ENCODE data around the gene SHC2. TPM values are rescaled to one million over a fixed set of nuclear protein-coding genes. Genes with fewer than 3 reads are reported as not detected.
A peak's percentile ranks its signal among the peaks of the same experiment; 100 is the strongest.

Gene SHC2
- total RNA-seq, 1 donor from 2014 or later: 29.7 TPM

DNA sequence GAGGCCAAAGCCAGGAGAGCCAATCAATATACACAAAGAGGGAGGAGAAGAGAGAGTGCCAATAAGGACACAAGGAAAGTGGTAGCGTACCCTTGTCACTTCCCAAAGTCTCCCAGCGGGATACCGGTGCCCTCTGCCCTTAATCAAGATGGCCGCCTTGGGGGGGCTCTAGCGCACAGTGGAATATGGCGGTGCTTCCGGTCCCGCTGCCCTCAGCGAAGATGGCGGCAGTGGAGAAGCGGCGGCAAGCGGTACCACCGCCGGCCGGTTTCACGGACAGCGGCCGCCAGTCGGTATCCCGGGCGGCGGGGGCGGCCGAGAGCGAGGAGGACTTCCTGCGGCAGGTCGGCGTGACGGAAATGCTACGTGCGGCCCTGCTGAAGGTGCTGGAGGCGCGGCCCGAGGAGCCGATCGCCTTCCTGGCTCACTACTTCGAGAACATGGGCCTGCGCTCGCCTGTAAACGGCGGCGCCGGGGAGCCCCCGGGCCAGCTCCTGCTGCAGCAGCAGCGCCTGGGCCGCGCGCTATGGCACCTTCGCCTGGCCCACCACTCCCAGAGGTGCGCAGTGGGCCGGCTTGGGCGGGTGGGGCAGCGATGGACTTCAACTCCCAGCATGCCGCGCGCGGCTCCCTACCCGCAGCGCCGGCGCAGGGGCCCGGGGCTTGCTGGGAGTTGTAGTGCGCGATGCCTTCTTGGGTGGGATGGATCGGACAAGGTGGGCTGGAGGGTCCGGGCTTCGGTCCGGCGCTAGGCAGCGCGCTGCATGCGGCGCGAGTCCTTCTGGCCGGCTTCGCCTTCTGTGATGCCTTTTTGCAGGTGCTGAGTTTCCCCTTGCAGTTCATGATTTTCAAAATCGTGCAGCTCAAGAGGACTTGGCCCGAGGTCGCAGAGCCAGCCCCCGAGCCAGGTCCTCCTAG lies 46.7 kb upstream of the SHC2 start, which contains the start of gene TPGS1:
TPGS1 (plus strand) TSS at position 212 of the 918 bp plus-strand sequence; CDS start at position 222, 10 bp downstream.
- Mint-ChIP-seq H3K9me3 (ENCODE audit: unreplicated experiment) (peaks cover 2% of the 10 kb centered on the region), H3K27ac (ENCODE audit: unreplicated experiment) (peak within 1 kb of the TSS; percentile 99), H3K36me3 (ENCODE audit: low read depth, unreplicated experiment) (peaks cover 16% of the 10 kb centered on the region), H3K27me3 (ENCODE audit: low read depth, unreplicated experiment) (no peaks in the 10 kb centered on the region), H3K4me3 (ENCODE audit: unreplicated experiment) (peak within 1 kb of the TSS; percentile 94), H3K4me1 (ENCODE audit: low read depth, unreplicated experiment) (peaks cover 11% of the 10 kb centered on the region)
- H3K4me1 ChIP-seq (ENCODE audit: insufficient read depth, low read length): peaks cover 24% of the 10 kb centered on the region
- H2AFZ ChIP-seq (ENCODE audit: low read depth, low read length): peak within 1 kb of the TSS; percentile 89
- H3K9me3 ChIP-seq (ENCODE audit: insufficient read depth, low read depth, low read length): no peaks in the 10 kb centered on the region
- DNase-seq (ENCODE audit: low read depth) (no peak), FAIRE-seq (no peak)
- no peaks in the 10 kb centered on the region for H3K27me3 ChIP-seq (ENCODE audit: insufficient read depth, low read length)
- H3K9ac ChIP-seq (ENCODE audit: low read length): peak within 1 kb of the TSS; percentile 88
- H3K4me3 ChIP-seq (ENCODE audit: insufficient read depth, low read depth, low read length): peak within 1 kb of the TSS; percentile 72
- TF ChIP-seq, protein P1, sequence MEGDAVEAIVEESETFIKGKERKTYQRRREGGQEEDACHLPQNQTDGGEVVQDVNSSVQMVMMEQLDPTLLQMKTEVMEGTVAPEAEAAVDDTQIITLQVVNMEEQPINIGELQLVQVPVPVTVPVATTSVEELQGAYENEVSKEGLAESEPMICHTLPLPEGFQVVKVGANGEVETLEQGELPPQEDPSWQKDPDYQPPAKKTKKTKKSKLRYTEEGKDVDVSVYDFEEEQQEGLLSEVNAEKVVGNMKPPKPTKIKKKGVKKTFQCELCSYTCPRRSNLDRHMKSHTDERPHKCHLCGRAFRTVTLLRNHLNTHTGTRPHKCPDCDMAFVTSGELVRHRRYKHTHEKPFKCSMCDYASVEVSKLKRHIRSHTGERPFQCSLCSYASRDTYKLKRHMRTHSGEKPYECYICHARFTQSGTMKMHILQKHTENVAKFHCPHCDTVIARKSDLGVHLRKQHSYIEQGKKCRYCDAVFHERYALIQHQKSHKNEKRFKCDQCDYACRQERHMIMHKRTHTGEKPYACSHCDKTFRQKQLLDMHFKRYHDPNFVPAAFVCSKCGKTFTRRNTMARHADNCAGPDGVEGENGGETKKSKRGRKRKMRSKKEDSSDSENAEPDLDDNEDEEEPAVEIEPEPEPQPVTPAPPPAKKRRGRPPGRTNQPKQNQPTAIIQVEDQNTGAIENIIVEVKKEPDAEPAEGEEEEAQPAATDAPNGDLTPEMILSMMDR (IDR thresholded peaks at IDR 0.05; ENCODE audit: insufficient read depth, low read depth, low read length): no peak
- TF ChIP-seq EZH2 (IDR thresholded peaks at IDR 0.05; ENCODE audit: insufficient read depth, low read length): no peak
- H3K27ac ChIP-seq (ENCODE audit: low read depth, low read length): peak within 1 kb of the TSS; percentile 97
- H3K4me2 ChIP-seq (ENCODE audit: low read length): peak within 1 kb of the TSS; percentile 99
- no peaks in the 10 kb centered on the region for H3K36me3 ChIP-seq (ENCODE audit: insufficient read depth, low read length)
- H3K79me2 ChIP-seq (ENCODE audit: insufficient read depth, low read length): peaks cover 15% of the 10 kb centered on the region
- H4K20me1 ChIP-seq (ENCODE audit: insufficient read depth, low read length): no peaks in the 10 kb centered on the region

GRCh38 chr19:506404-507285 lies 45.8 kb upstream of the SHC2 start:
- peak overlapping the region; percentile 99 for H3K27ac Mint-ChIP-seq (ENCODE audit: unreplicated experiment)
- peaks cover 11% of the 10 kb centered on the region for H3K4me1 Mint-ChIP-seq (ENCODE audit: low read depth, unreplicated experiment)
- Histone ChIP-seq H3K79me2 (ENCODE audit: insufficient read depth, low read length) (peaks cover 15% of the 10 kb centered on the region), H4K20me1 (ENCODE audit: insufficient read depth, low read length) (no peaks in the 10 kb centered on the region), H3K4me2 (ENCODE audit: low read length) (peak overlapping the region; percentile 99), H3K4me3 (ENCODE audit: insufficient read depth, low read depth, low read length) (peak overlapping the region; percentile 72), H3K27me3 (ENCODE audit: insufficient read depth, low read length) (no peaks in the 10 kb centered on the region), H3K4me1 (ENCODE audit: insufficient read depth, low read length) (peaks cover 24% of the 10 kb centered on the region), H3K36me3 (ENCODE audit: insufficient read depth, low read length) (no peaks in the 10 kb centered on the region), H3K27ac (ENCODE audit: low read depth, low read length) (peak overlapping the region; percentile 97), H2AFZ (ENCODE audit: low read depth, low read length) (peak overlapping the region; percentile 89), H3K9ac (ENCODE audit: low read length) (peak overlapping the region; percentile 88), H3K9me3 (ENCODE audit: insufficient read depth, low read depth, low read length) (no peaks in the 10 kb centered on the region)
- FAIRE-seq (peak; percentile 95), DNase-seq (ENCODE audit: low read depth) (peak; percentile 99)
- no peaks in the 10 kb centered on the region for H3K27me3 Mint-ChIP-seq (ENCODE audit: low read depth, unreplicated experiment)
- H3K4me3 Mint-ChIP-seq (ENCODE audit: unreplicated experiment): peak overlapping the region; percentile 92
- peaks cover 3% of the 10 kb centered on the region for H3K9me3 Mint-ChIP-seq (ENCODE audit: unreplicated experiment)
- H3K36me3 Mint-ChIP-seq (ENCODE audit: low read depth, unreplicated experiment): peaks cover 18% of the 10 kb centered on the region
- TF ChIP-seq EZH2 (IDR thresholded peaks at IDR 0.05; ENCODE audit: insufficient read depth, low read length): no peak
- TF ChIP-seq, protein P1 (IDR thresholded peaks at IDR 0.05; ENCODE audit: insufficient read depth, low read depth, low read length): peak; percentile 76
